NB4 (cell line): ENCODE data around the gene ARR3.

ENCODE experiments used
- DNase-seq: peaks from one replicate; pipeline ENCODE4 v3.0.0; 2010; ENCODE audit warnings: low read depth
- H3K4me3 ChIP-seq: one replicate; pipeline ENCODE4 v1.5.1; 2011; ENCODE audit warnings: mild to moderate bottlenecking, low read depth, low read length, moderate library complexity
- MYC ChIP-seq: IDR thresholded peaks from 2 replicates; pipeline ENCODE4 v1.6.1; 2011; ENCODE audit warnings: low read depth, low read length
- POLR2A ChIP-seq: IDR thresholded peaks from 2 replicates; pipeline ENCODE4 v1.6.1; 2011; ENCODE audit warnings: mild to moderate bottlenecking; ENCODE audit not compliant: insufficient read length; ENCODE audit errors: extremely low read depth
- TF ChIP-seq, protein P1 (sequence below): IDR thresholded peaks from 2 replicates; pipeline ENCODE4 v1.6.1; 2011; ENCODE audit warnings: low read depth, low read length
- TF ChIP-seq, protein P2 (sequence below): IDR thresholded peaks from one replicate; pipeline ENCODE4 v1.5.1; 2012; ENCODE audit warnings: low read depth, low read length

The ARR3 gene

DNA sequence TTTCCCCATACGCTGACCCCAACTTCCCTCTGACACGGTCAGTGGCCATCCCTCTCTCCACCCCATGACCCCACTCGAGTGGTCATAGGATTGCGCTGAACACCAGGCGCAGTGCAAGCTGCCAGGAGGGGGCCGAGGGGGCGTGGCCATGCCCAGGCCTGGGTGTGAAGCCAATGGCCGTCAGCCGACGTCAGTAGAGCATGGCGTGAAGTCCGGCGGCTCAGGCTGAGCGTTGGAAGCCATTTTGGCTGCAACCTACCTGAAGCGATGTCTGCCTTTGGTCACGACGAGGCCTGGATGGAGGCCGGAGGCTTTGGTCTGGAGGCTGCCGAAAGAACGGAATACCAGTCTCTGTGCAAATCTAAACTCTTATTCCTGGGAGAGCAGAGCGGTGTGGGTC, 13.8 kb downstream of the ARR3 start, which contains the start of gene RAB41:
Gene RAB41, plus strand, starts transcription at position 222 of the 400 bp plus-strand sequence. Its CDS starts 46 bp downstream, at position 268.
- no peak for DNase-seq
- H3K4me3 ChIP-seq, result no peak within 1 kb of the TSS
- TF ChIP-seq, protein P1, sequence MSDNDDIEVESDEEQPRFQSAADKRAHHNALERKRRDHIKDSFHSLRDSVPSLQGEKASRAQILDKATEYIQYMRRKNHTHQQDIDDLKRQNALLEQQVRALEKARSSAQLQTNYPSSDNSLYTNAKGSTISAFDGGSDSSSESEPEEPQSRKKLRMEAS, result no peak
- TF ChIP-seq, protein P2, sequence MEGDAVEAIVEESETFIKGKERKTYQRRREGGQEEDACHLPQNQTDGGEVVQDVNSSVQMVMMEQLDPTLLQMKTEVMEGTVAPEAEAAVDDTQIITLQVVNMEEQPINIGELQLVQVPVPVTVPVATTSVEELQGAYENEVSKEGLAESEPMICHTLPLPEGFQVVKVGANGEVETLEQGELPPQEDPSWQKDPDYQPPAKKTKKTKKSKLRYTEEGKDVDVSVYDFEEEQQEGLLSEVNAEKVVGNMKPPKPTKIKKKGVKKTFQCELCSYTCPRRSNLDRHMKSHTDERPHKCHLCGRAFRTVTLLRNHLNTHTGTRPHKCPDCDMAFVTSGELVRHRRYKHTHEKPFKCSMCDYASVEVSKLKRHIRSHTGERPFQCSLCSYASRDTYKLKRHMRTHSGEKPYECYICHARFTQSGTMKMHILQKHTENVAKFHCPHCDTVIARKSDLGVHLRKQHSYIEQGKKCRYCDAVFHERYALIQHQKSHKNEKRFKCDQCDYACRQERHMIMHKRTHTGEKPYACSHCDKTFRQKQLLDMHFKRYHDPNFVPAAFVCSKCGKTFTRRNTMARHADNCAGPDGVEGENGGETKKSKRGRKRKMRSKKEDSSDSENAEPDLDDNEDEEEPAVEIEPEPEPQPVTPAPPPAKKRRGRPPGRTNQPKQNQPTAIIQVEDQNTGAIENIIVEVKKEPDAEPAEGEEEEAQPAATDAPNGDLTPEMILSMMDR, result no peak
- TF ChIP-seq POLR2A, result no peak
- no peak for TF ChIP-seq MYC

DNA sequence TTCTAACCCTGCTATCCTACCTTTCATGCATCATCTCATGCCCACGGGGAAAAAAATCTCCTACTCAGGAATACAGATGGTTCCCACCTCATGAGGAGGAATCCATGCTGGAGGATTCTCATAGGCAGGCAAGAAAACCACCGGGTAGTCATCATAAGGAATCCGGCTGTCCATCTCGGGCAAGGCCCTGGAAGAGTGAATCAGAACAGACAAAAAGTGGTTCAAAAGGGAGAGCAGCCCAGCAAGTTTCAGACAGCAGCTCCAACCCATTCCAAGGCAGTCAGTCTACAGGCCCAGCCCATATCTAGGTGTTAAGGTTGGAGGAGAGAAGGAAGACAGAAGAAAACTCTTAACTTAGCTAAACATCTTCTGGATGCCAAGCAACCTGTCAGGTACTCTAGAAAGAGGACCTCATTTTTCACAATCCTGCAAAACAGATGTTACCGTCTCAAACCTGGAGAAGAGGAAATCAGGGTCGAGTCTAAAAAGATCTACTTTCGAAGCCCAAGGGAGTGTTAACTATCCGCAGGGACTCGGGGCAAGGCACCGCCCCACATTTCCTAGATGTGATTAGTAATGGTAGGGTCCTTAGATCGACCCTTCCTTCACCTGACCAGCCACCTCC, 21.1 kb downstream of the ARR3 start:
- TF ChIP-seq POLR2A (no peak), MYC (no peak)
- TF ChIP-seq, protein P2, result no peak
- TF ChIP-seq, protein P1, result no peak
- H3K4me3 ChIP-seq, result peak overlapping the region; percentile 75
- DNase-seq, result no peak

DNA sequence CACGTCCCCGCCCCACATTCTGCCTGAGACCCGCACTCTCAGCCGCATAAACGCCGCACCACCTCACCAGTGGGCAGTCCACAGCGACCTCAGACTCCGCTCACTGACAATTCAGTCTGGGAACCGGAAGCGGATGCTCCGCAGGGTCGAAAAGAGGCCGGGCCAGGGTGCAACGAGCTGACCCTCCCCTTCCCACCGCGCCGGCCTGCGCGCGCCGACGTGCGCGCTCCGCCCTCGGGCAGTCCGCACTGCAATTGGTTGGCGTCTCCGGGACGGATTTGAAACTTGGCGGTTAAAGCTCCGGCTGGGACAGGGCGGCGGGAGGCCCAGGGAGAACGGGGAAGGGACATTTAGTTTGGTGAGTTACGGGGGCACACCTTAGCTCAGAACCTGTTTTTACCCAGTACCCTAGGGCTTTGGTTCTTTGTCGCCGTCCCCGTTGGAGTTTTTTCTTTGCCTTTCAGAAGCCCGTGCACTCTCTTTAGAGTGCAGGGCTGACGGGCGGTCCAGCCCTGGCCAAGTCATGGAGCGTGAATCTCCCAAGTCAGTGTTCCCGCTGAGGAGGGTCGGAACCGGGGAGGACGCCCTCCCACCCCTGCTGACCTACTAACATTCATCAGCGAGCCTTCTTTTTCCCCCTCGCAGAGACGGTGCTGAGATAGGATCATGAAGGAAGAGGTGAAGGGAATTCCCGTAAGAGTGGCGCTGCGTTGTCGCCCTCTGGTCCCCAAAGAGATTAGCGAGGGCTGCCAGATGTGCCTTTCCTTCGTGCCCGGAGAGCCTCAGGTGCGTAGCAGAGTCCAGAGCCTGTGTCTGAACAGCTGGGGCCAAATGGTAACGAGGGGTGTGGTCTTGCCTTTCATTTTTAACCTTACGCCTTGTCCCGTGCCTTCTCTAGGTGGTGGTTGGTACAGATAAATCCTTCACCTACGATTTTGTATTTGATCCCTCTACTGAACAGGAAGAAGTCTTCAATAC, 21.9 kb downstream of the ARR3 start, which contains the start of the genes KIF4A and PDZD11:
Gene KIF4A, plus strand, starts transcription at position 312 of the 978 bp plus-strand sequence. Its CDS starts 355 bp downstream, at position 667.
Gene PDZD11, minus strand, starts transcription at position 135 of the 978 bp plus-strand sequence. CDS start 586 bp downstream, outside the sequence.
- peak within 1 kb of the TSS; percentile 75 for H3K4me3 ChIP-seq
- peak; percentile 89 for DNase-seq
- TF ChIP-seq POLR2A, result peak; percentile 56
- TF ChIP-seq, protein P2, result no peak

DNA sequence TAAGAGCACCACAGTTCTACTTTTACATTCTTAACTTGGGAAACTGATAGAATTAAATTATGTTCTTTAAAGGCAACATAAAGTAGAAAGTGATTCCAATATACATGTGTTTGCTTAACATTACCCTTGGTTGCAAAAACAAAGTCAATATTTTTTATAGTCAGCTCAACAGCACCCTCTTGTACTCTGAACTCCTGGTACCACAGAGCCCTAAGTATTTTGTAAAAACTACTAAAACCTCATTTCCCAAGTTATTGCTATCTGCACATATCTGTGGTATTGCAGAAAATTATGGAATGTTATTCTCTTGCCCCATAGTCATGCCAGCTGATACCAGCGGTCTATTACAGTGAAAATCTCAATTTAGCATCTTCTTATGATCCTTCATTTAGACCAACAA, 24.7 kb downstream of the ARR3 start:
- TF ChIP-seq POLR2A, result no peak
- DNase-seq, result no peak
- H3K4me3 ChIP-seq, result peak overlapping the region; percentile 21

DNA sequence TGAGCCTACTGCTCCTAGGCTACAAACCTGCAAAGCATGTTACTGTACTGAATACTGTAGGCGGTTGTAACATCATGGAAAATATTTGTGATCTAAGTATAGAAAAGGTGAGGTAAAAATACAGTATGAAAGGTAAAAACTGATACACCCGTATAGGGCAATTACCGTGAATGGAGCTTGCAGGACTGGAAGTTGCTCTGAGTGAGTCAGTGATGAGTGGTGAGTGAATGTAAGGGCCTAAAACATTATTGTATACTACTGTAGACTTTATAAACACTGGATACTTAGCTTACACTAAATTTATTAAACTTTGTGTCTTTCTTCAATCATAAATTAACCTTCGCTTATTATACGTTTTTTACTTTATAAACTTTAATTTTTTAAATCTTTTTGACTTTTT, 25.5 kb downstream of the ARR3 start:
- no peak overlapping the region for H3K4me3 ChIP-seq
- no peak for DNase-seq
- TF ChIP-seq, protein P1, result no peak
- TF ChIP-seq POLR2A (no peak), MYC (no peak)
- TF ChIP-seq, protein P2, result no peak

DNA sequence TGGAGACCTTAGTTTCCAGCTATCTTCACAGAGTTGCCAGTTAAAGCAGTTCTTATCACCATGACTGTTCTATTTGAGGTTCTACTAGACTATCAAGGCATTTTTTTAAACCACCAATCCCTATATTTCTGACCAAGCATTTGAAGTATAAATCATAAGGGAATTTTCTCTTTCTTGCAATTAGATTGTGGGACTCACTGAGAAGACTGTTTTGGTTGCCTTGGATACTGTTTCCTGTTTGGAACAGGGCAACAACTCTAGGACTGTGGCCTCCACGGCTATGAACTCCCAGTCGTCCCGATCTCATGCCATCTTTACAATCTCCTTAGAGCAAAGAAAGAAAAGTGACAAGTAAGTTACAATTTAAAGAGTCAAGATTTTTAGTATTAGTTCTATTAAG, 33.6 kb downstream of the ARR3 start:
- no peak overlapping the region for H3K4me3 ChIP-seq
- no peak for DNase-seq
- TF ChIP-seq POLR2A (no peak), MYC (no peak)
- TF ChIP-seq, protein P2, result no peak
- TF ChIP-seq, protein P1, result no peak
